HepG2 (cell line): Measurements from ENCODE around the gene REM2. TPM values are rescaled to one million over a fixed set of nuclear protein-coding genes. Genes with fewer than 3 reads are reported as not detected.
"Not testable (repeated sequence)": the region's sequence is repeated elsewhere in the genome, so short reads cannot be mapped to it uniquely, and the experiment has no call there.

Experiments
- ATAC-seq: fragments of 200-7000 bp; cut with Tn5 transposase; 3 replicates; pipeline ENCODE4 v1.9.1; 2020; ENCODE audit warnings: mild to moderate bottlenecking, moderate library complexity
- BruUV-seq: library from RNA; stranded (reverse); fragments of 400-500 nt; replicated peaks from 2 replicates; lab custom pipeline; 2021; lab: Mats Ljungman, UMichigan
- CTCF ChIA-PET: fragments of 300-600 bp; formaldehyde crosslinking; extraction: SDS; loops from one replicate; lab custom pipeline; 2021; ENCODE audit warnings: low total read pairs, inconsistent platforms, low intra/inter-chr PET ratio; lab: Yijun Ruan, JAX
- POLR2A ChIA-PET: fragments of 350-600 bp; sonication (Branson Sonifier 250); formaldehyde crosslinking; loops from one replicate; lab custom pipeline; 2020; ENCODE audit warnings: antibody characterized with exemption, inconsistent platforms; lab: Yijun Ruan, JAX
- DNase-seq: peaks from one replicate; pipeline ENCODE4 v3.0.0-alpha.2; 2015; ENCODE audit warnings: low spot score
- FAIRE-seq: peaks from 3 replicates; lab custom pipeline; 2011; peaks lifted over from hg19 to GRCh38; lab: Jason Lieb, UNC
- H2AFZ ChIP-seq: one replicate; pipeline ENCODE4 v1.6.1; 2011; ENCODE audit warnings: low read length, inconsistent platforms
- H3K27ac ChIP-seq: fragments of 300-600 bp; 3 replicates; pipeline ENCODE4 v1.8.0; 2011; ENCODE audit warnings: mixed run types, mild to moderate bottlenecking, mixed read lengths, low read length, inconsistent platforms; ENCODE audit not compliant: insufficient read depth; ENCODE audit errors: extremely low read length
- H3K27me3 ChIP-seq, 2 experiments: fragments of 200-600 bp in 1 of 2; 2 replicates in 1 of 2; 3 replicates in 1 of 2; pipeline versions ENCODE4 v1.6.0 to v1.8.0; 2011; ENCODE audit warnings: low read length in 2 of 2, mild to moderate bottlenecking in 2 of 2, moderate library complexity in 2 of 2, inconsistent platforms in 1 of 2; ENCODE audit not compliant: insufficient read depth in 2 of 2, control insufficient read depth in 1 of 2
- H3K36me3 ChIP-seq, 2 experiments: fragments of 200-600 bp in 1 of 2; replicated peaks in 1 of 2; 2 replicates in 1 of 2; 3 replicates in 1 of 2; pipeline versions ENCODE4 v1.5.1 to v1.8.0; 2011; ENCODE audit warnings: low read length in 2 of 2, inconsistent platforms in 1 of 2; ENCODE audit not compliant: insufficient read depth in 2 of 2, control insufficient read depth in 1 of 2
- H3K4me1 ChIP-seq: 2 replicates; pipeline ENCODE4 v1.5.1; 2012; ENCODE audit warnings: low read length, inconsistent platforms; ENCODE audit not compliant: insufficient read depth
- H3K4me2 ChIP-seq: 2 replicates; pipeline ENCODE4 v1.6.0; 2011; ENCODE audit warnings: low read depth, low read length, inconsistent platforms
- H3K4me3 ChIP-seq, 3 experiments: fragments of 200-600 bp in 1 of 3; sonication (generic), shearing (Covaris generic) in 1 of 3; replicated peaks in 1 of 3; 2 replicates each; pipeline ENCODE4 v1.5.1; 2011 to 2016; ENCODE audit warnings: low read length in 3 of 3, inconsistent platforms in 2 of 3, low read depth in 2 of 3, mild to moderate bottlenecking in 2 of 3, control low read depth in 1 of 3, mixed read lengths in 1 of 3; ENCODE audit not compliant: insufficient read depth in 1 of 3
- H3K79me2 ChIP-seq: one replicate; pipeline ENCODE4 v1.6.1; 2011; ENCODE audit warnings: low read length, inconsistent platforms; ENCODE audit not compliant: insufficient read depth
- H3K9ac ChIP-seq: 2 replicates; pipeline ENCODE4 v1.6.0; 2011; ENCODE audit warnings: mild to moderate bottlenecking, low read depth, low read length, inconsistent platforms; ENCODE audit not compliant: insufficient read depth
- H3K9me3 ChIP-seq: 2 replicates; pipeline ENCODE4 v1.5.1; 2012; ENCODE audit warnings: mild to moderate bottlenecking, low read length
- H4K20me1 ChIP-seq: 2 replicates; pipeline ENCODE4 v1.6.0; 2011; ENCODE audit warnings: inconsistent platforms, mild to moderate bottlenecking, low read length, moderate library complexity; ENCODE audit not compliant: insufficient read depth
- FOXJ3 ChIP-seq: sonication (generic); formaldehyde crosslinking; IDR thresholded peaks from 2 replicates; pipeline ENCODE4 v1.4.0; 2020; ENCODE audit warnings: missing genetic modification reagents, mild to moderate bottlenecking, borderline replicate concordance
- ISX ChIP-seq: sonication (generic); formaldehyde crosslinking; conservative IDR thresholded peaks from 2 replicates; pipeline ENCODE4 v1.5.0; 2020; ENCODE audit warnings: missing genetic modification reagents
- KDM3A ChIP-seq: IDR thresholded peaks from 2 replicates; pipeline ENCODE4 v1.6.1; 2018; ENCODE audit warnings: low read depth, missing compliant biosample characterization
- KLF12 ChIP-seq: sonication (generic); formaldehyde crosslinking; IDR thresholded peaks from 2 replicates; pipeline ENCODE4 v1.4.0; 2020; ENCODE audit warnings: missing genetic modification reagents, borderline replicate concordance
- MED13 ChIP-seq: sonication (generic); formaldehyde crosslinking; IDR thresholded peaks from 2 replicates; pipeline ENCODE4 v1.5.0; 2020; ENCODE audit warnings: missing genetic modification reagents
- SMYD3 ChIP-seq: sonication (generic); formaldehyde crosslinking; IDR thresholded peaks from 2 replicates; pipeline ENCODE4 v1.8.1; 2023; ENCODE audit warnings: mild to moderate bottlenecking, missing genetic modification reagents
- ZNF431 ChIP-seq: sonication (generic); formaldehyde crosslinking; IDR thresholded peaks from 2 replicates; pipeline ENCODE4 v1.9.0; 2022; ENCODE audit warnings: missing genetic modification reagents, low read depth, mild to moderate bottlenecking, borderline replicate concordance
- ZNF569 ChIP-seq: sonication (generic); formaldehyde crosslinking; IDR thresholded peaks from 2 replicates; pipeline ENCODE4 v1.5.0; 2020; ENCODE audit warnings: mild to moderate bottlenecking, missing genetic modification reagents, moderate library complexity, borderline replicate concordance
- ZNF670 ChIP-seq: sonication (generic); formaldehyde crosslinking; IDR thresholded peaks from 2 replicates; pipeline ENCODE4 v1.8.0; 2022; ENCODE audit warnings: mild to moderate bottlenecking, missing genetic modification reagents, borderline replicate concordance
- WGBS: methylation state at CpG from one replicate; pipeline ENCODE4 v1.1.6; 2017; ENCODE audit warnings: low lambda C conversion rate; 5-methylcytosine and 5-hydroxymethylcytosine counted together
- in situ Hi-C: cut with HindIII; loops from 2 replicates; pipeline ENCODE4 v1.10.0; 2017; ENCODE audit warnings: low pct_unique_long_range_greater_than_20kb; ENCODE audit not compliant: extremely low pct_ligation_motif_present
- intact Hi-C: fragments of 100-400 bp; cut with micrococcal nuclease; formaldehyde crosslinking; loops from one replicate; pipeline ENCODE4 v1.10.0; 2022; ENCODE audit not compliant: unreplicated experiment
- polyA plus RNA-seq, 8 experiments: library from polyadenylated mRNA; depleted of rRNA in 3 of 8; stranded (reverse) in 7 of 8; unstranded in 1 of 8; fragments of >200 nt; fragmentation: Illumina TruSeq in 4 of 8; extraction: Trizol in 4 of 8; gene quantifications; 2 replicates each; pipeline versions ENCODE4 v1.2.1 to v1.2.3, GENCODE V29; 2011 to 2016; ENCODE audit warnings: low read depth in 4 of 8, missing spikeins in 1 of 8, mixed read lengths in 1 of 8; ENCODE audit not compliant: insufficient read depth in 1 of 8
- total RNA-seq, 5 experiments: library from RNA; depleted of rRNA; stranded (reverse); fragments of >200 nt; fragmentation: Illumina TruSeq; extraction: Trizol; gene quantifications; 2 replicates each; pipeline ENCODE4 v1.2.3, GENCODE V29; 2016; ENCODE audit warnings: low read depth in 1 of 5

The REM2 gene
- total and polyA plus RNA-seq, 2 of the 13 experiments (the other 11 are each of a cell fraction or from before 2014, with no cell fraction given), result 0.20 TPM; not detected in 1

GRCh38 chr14:22852178-22852577 lies 30.8 kb upstream of the REM2 start:
- intact Hi-C loops, result loop anchor here (2.0 to 5.0 kb wide), 3 partner anchors 15 to 465 kb away; partner anchors contain the start of gene MMP14
- H3K4me1 ChIP-seq, result peaks cover 49% of the 10 kb centered on the region
- not testable (repeated sequence) for H3K4me3 ChIP-seq, H3K79me2 ChIP-seq, ATAC-seq, BruUV-seq, H3K4me2 ChIP-seq, H3K27ac ChIP-seq, H3K9me3 ChIP-seq, DNase-seq, H3K36me3 ChIP-seq, H4K20me1 ChIP-seq, FAIRE-seq, H2AFZ ChIP-seq, H3K9ac ChIP-seq
- WGBS, result 69% methylated on average over 12 of the region's 12 CpGs
- CTCF ChIA-PET, result interaction anchor here (0.8 to 4.3 kb wide), 11 partner anchors 16 to 293 kb away, joined by 3 to 200 read pairs (median 15); partner anchors contain the start of genes LRP10, MMP14 and SLC7A7
- TF ChIP-seq KDM3A (CRISPR knock-in tag), result 0 out of 2 replicates have a peak, but pooled peaks have one; percentile 8
- 0 out of 2 replicates have a peak, but pooled peaks have one; percentile 6 for TF ChIP-seq SMYD3 (CRISPR knock-in tag)
- TF ChIP-seq ISX (CRISPR knock-in tag), result 0 out of 2 replicates have a peak, but pooled peaks have one; percentile 4
- TF ChIP-seq ZNF569 (CRISPR knock-in tag), result 0 out of 2 replicates have a peak, but pooled peaks have one; percentile 15
- in situ Hi-C loops, result loop anchor here (10.0 kb wide), 1 partner anchor 77 kb away; no protein-coding TSS in a partner anchor
- POLR2A ChIA-PET, result interaction anchor here (1.1 to 3.0 kb wide), 6 partner anchors 15 to 85 kb away, joined by 4 to 16 read pairs (median 10); partner anchors contain the start of genes LRP10, MMP14, MRPL52 and OXA1L
- H3K27me3 ChIP-seq, result peaks cover 7 to 36% of the 10 kb centered on the region in 2 experiments; a peak in 4 of 5 replicates

GRCh38 chr14:22852599-22852939 lies 30.5 kb upstream of the REM2 start:
- no TSS peak for BruUV-seq
- H3K9ac ChIP-seq, result no peak overlapping the region
- ChIA-PET CTCF (interaction anchor here (0.7 to 4.3 kb wide), 17 partner anchors 13 to 465 kb away, joined by 3 to 200 read pairs (median 8); partner anchors contain the start of genes LRP10, MMP14, PRMT5 and SLC7A7), POLR2A (interaction anchor here (1.1 to 3.0 kb wide), 6 partner anchors 15 to 86 kb away, joined by 4 to 16 read pairs (median 10); partner anchors contain the start of genes LRP10, MMP14, MRPL52 and OXA1L)
- no peaks in the 10 kb centered on the region for H3K9me3 ChIP-seq
- peaks cover 48% of the 10 kb centered on the region for H3K4me1 ChIP-seq
- no peak overlapping the region for H3K27ac ChIP-seq
- in situ Hi-C loops (loop anchor here (10.0 kb wide), 1 partner anchor 78 kb away; no protein-coding TSS in a partner anchor), intact Hi-C loops (loop anchor here (2.0 to 5.0 kb wide), 3 partner anchors 16 to 465 kb away; partner anchors contain the start of gene MMP14)
- no peak for DNase-seq
- no peaks in the 10 kb centered on the region for H4K20me1 ChIP-seq
- 0 out of 2 replicates have a peak, but pooled peaks have one; percentile 5 for TF ChIP-seq KLF12
- 0 out of 2 replicates have a peak, but pooled peaks have one; percentile 55 for TF ChIP-seq ISX (CRISPR knock-in tag)
- 0 out of 2 replicates have a peak, but pooled peaks have one; percentile 9 for TF ChIP-seq FOXJ3 (CRISPR knock-in tag)
- no peak for TF ChIP-seq ZNF431
- TF ChIP-seq MED13, result 0 out of 2 replicates have a peak, but pooled peaks have one; percentile 20
- TF ChIP-seq ZNF670 (CRISPR knock-in tag), result 0 out of 2 replicates have a peak, but pooled peaks have one; percentile 10
- H3K27me3 ChIP-seq, result peaks cover 7 to 36% of the 10 kb centered on the region in 2 experiments; a peak in 4 of 5 replicates
- FAIRE-seq, result no peak
- peak overlapping the region; percentile 100 for H3K4me2 ChIP-seq
- no peaks in the 10 kb centered on the region for H3K79me2 ChIP-seq
- WGBS, result 29% methylated on average over 2 of the region's 2 CpGs
- H3K4me3 ChIP-seq, result peak overlapping the region in 1 of 3 experiments; percentile 80; a peak in 3 of 6 replicates
- peak overlapping the region; percentile 69 for H2AFZ ChIP-seq
- no peaks in the 10 kb centered on the region for H3K36me3 ChIP-seq
- ATAC-seq, result no peak
